Glutamatergic neuron (in vitro differentiated cells): ENCODE results near the gene SMYD2. TPM values are rescaled to one million over a fixed set of nuclear protein-coding genes. Genes with fewer than 3 reads are reported as not detected.

ENCODE experiments used
- DNase-seq: peaks from one replicate; pipeline ENCODE4 v3.0.0; 2022
- H3K27ac Mint-ChIP-seq: one replicate; pipeline ENCODE4 v1.8.0; 2020; ENCODE audit warnings: mild to moderate bottlenecking, mixed read lengths, inconsistent platforms; ENCODE audit not compliant: unreplicated experiment
- H3K27me3 Mint-ChIP-seq: one replicate; pipeline ENCODE4 v1.8.0; 2020; ENCODE audit warnings: mild to moderate bottlenecking, moderate library complexity, mixed read lengths, inconsistent platforms; ENCODE audit not compliant: unreplicated experiment
- H3K36me3 Mint-ChIP-seq: one replicate; pipeline ENCODE4 v1.8.0; 2020; ENCODE audit warnings: mild to moderate bottlenecking, mixed read lengths, inconsistent platforms; ENCODE audit not compliant: unreplicated experiment
- H3K4me1 Mint-ChIP-seq: one replicate; pipeline ENCODE4 v1.8.0; 2020; ENCODE audit warnings: mild to moderate bottlenecking, low read depth, mixed read lengths, inconsistent platforms; ENCODE audit not compliant: unreplicated experiment
- H3K4me3 Mint-ChIP-seq: one replicate; pipeline ENCODE4 v1.8.0; 2020; ENCODE audit warnings: mild to moderate bottlenecking, mixed read lengths, inconsistent platforms; ENCODE audit not compliant: unreplicated experiment
- H3K9me3 Mint-ChIP-seq: one replicate; pipeline ENCODE4 v1.8.0; 2020; ENCODE audit warnings: mild to moderate bottlenecking, moderate library complexity, mixed read lengths, inconsistent platforms; ENCODE audit not compliant: unreplicated experiment
- CTCF ChIP-seq: fragments of 200-600 bp; sonication (generic); IDR thresholded peaks from one replicate; pipeline ENCODE4 v1.5.0; 2021; ENCODE audit not compliant: partially characterized antibody, unreplicated experiment
- total RNA-seq: library from RNA; stranded (reverse); fragmentation: NEBNext Ultra II Directional; extraction: Animal tissue kit (Norgen Biotek cat#: 25700); gene quantifications from one replicate; pipeline ENCODE4 v1.2.1, GENCODE V29; 2021; ENCODE audit not compliant: unreplicated experiment

The SMYD2 gene
- total RNA-seq, 1 donor from 2014 or later: 26.0 TPM

- Mint-ChIP-seq H3K36me3 (no peaks in the 10 kb centered on the region), H3K27me3 (no peaks in the 10 kb centered on the region), H3K27ac (no peak overlapping the region), H3K4me1 (peaks cover 4% of the 10 kb centered on the region), H3K9me3 (no peaks in the 10 kb centered on the region), H3K4me3 (no peak overlapping the region)
- TF ChIP-seq CTCF: no peak
- DNase-seq: no peak
These were observed 48.7 kb downstream of the SMYD2 start for GRCh38 chr1:214329470-214330220.

- Mint-ChIP-seq H3K36me3 (no peaks in the 10 kb centered on the region), H3K4me1 (peaks cover 9% of the 10 kb centered on the region), H3K27ac (no peak overlapping the region), H3K4me3 (no peak overlapping the region), H3K9me3 (no peaks in the 10 kb centered on the region), H3K27me3 (no peaks in the 10 kb centered on the region)
- TF ChIP-seq CTCF: no peak
- DNase-seq: no peak
These were observed 49.3 kb downstream of the SMYD2 start for GRCh38 chr1:214330222-214330621.

- no peak overlapping the region for H3K27ac Mint-ChIP-seq
- no peak for TF ChIP-seq CTCF
- H3K27me3 Mint-ChIP-seq: no peaks in the 10 kb centered on the region
- H3K4me3 Mint-ChIP-seq: no peak overlapping the region
- no peaks in the 10 kb centered on the region for H3K9me3 Mint-ChIP-seq
- no peaks in the 10 kb centered on the region for H3K36me3 Mint-ChIP-seq
- no peak for DNase-seq
- H3K4me1 Mint-ChIP-seq: peaks cover 10% of the 10 kb centered on the region
These were observed 49.8 kb downstream of the SMYD2 start for GRCh38 chr1:214330715-214331114.

GRCh38 chr1:214331180-214331579 lies 50.2 kb downstream of the SMYD2 start:
- H3K27me3 Mint-ChIP-seq: no peaks in the 10 kb centered on the region
- H3K27ac Mint-ChIP-seq: no peak overlapping the region
- no peak for DNase-seq
- H3K9me3 Mint-ChIP-seq: no peaks in the 10 kb centered on the region
- no peaks in the 10 kb centered on the region for H3K36me3 Mint-ChIP-seq
- H3K4me3 Mint-ChIP-seq: no peak overlapping the region
- TF ChIP-seq CTCF: no peak
- H3K4me1 Mint-ChIP-seq: peaks cover 10% of the 10 kb centered on the region

GRCh38 chr1:214331827-214332423 lies 51.0 kb downstream of the SMYD2 start:
- H3K27ac Mint-ChIP-seq: no peak overlapping the region
- no peaks in the 10 kb centered on the region for H3K27me3 Mint-ChIP-seq
- no peaks in the 10 kb centered on the region for H3K36me3 Mint-ChIP-seq
- no peak overlapping the region for H3K4me3 Mint-ChIP-seq
- no peaks in the 10 kb centered on the region for H3K9me3 Mint-ChIP-seq
- peak; percentile 88 for TF ChIP-seq CTCF
- DNase-seq: peak; percentile 61
- peaks cover 11% of the 10 kb centered on the region for H3K4me1 Mint-ChIP-seq
